Measurements from ENCODE around the gene HNRNPM.
"Not testable (repeated sequence)": the region's sequence is repeated elsewhere in the genome, so short reads cannot be mapped to it uniquely, and the experiment has no call there.

Gene HNRNPM, protein sequence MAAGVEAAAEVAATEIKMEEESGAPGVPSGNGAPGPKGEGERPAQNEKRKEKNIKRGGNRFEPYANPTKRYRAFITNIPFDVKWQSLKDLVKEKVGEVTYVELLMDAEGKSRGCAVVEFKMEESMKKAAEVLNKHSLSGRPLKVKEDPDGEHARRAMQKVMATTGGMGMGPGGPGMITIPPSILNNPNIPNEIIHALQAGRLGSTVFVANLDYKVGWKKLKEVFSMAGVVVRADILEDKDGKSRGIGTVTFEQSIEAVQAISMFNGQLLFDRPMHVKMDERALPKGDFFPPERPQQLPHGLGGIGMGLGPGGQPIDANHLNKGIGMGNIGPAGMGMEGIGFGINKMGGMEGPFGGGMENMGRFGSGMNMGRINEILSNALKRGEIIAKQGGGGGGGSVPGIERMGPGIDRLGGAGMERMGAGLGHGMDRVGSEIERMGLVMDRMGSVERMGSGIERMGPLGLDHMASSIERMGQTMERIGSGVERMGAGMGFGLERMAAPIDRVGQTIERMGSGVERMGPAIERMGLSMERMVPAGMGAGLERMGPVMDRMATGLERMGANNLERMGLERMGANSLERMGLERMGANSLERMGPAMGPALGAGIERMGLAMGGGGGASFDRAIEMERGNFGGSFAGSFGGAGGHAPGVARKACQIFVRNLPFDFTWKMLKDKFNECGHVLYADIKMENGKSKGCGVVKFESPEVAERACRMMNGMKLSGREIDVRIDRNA

DNA sequence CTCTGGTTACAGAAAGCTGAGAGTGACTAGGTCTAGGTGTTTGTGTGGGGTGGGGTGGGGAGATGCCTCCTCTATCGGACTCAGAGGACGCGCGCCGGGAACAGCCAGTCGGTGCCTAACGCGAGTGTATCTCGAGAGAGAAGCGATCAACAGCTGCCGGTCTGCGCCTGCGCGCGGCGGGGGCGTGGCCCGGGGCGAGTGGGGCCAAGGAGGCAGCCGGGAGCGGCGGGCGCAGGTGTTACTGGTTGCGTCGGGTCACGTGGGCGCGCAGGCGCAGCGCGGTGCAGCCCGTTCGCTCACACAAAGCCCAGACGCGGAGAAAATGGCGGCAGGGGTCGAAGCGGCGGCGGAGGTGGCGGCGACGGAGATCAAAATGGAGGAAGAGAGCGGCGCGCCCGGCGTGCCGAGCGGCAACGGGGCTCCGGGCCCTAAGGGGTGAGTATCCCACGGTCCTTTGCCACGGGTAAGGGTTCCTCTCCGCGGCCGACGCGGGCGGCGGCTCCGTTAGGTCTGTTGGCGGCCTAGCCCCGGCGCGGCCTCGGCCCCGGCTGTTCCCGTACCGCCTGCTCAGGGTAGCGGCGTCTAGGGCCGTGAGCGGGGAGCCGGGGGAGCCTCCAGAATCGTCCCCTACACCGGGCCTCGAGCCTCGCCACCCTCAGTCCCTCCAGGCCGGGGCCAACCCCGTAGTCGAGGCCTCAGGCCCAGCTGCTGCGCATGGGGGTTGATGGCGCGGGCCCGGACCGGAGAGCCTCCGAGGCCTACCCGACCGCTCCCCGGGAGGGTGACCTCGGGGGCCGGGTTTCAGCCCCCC is at the start of gene HNRNPM:
Gene HNRNPM (plus strand): TSS at position 299 of the 811 bp plus-strand sequence. CDS start 24 bp downstream, at position 323.
- DNase-seq: peak; percentile 100

DNA sequence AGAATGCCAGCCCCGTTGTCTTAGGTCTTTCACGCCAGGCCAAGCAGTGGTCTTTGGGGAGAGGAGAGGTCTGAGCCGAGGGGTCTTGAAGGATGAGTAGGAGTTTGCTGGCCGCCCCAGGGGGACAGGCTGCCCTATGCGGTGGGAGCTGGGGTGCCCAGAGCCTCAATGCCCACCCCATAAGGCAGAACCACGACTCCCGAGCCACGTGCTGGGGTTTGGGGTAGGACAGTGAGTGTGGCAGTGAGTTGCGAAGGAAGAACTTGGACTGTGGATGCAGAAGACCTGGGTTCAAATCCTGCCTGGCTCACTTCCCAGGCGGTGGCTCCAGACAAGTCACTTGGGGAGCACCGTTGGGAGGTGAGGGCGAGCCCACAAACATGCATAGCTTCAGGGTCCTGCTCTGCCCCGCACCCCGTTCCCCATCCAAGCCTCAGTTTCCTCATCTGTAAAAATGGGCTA is 49.1 kb upstream of the HNRNPM start:
- DNase-seq: no peak

DNA sequence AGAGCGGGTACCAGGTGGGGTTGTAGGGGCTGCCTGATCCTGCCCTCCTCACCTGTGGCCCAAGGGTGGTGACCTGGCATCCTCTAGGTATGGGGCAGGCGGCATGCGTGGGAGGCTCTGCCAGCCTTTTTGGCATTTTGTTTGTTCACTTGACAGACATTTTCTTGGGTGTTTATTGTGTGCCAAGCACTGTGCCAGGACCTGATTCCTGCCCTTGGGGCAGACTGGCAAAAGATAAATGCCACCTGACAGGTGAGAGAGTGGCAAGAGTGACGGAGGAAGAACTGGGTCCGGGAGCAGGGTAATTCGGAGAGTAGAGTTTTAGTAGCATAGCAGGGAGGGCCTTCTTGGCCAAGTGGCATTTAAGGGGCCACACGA is 48.6 kb upstream of the HNRNPM start:
- DNase-seq: no peak

DNA sequence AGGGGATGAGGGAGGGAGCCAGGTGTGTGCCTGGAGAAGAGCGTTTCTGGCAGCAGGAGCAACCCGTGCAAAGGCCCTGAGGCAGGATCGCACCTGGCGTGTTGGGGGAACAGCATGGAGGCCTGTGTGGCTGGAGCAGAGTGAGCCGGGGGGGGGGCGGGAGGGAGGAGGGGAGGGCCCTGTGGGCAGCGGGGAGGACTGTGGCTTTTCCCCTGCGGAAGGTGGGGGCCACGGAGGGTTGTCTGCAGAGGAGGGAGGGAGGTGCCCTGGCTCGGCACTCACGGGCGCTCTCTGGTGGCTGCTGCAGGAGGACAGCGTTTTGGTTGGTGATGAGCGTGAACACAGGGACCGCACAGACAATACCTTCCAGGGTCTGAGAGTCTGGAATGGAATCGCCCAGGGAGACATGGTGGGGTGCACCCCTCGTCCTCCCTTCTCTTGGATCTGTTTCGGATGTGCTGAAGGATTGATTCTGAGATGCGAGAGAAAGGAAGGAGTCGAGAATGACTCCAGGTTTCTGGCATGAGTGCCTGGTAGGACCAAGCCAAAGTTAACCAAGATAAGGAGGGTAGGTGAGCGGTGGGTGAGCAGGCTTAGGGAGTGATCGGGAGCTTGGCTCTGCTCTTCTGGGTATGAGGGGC is 48.1 kb upstream of the HNRNPM start:
- DNase-seq: peak; percentile 78

DNA sequence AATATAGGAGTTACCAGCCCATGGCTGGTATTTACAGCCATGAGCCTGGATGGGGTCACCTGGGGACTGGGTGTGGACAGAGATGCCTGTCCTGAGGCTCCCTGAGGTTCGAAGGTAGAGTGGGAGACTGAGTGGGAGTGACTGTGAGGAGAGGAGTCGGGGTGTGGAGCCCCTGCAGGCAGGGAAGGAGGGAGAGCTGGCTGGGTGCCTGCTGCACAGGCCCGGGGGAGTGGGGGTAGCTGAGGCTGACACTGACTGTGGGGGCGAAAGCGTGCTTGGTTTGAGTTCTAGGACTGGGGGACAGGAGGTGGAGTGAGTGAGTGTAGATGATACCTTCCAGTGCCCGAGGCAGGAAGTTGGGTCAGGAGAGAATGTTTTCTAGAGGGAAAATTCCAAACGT is 47.5 kb upstream of the HNRNPM start:
- no peak for DNase-seq

DNA sequence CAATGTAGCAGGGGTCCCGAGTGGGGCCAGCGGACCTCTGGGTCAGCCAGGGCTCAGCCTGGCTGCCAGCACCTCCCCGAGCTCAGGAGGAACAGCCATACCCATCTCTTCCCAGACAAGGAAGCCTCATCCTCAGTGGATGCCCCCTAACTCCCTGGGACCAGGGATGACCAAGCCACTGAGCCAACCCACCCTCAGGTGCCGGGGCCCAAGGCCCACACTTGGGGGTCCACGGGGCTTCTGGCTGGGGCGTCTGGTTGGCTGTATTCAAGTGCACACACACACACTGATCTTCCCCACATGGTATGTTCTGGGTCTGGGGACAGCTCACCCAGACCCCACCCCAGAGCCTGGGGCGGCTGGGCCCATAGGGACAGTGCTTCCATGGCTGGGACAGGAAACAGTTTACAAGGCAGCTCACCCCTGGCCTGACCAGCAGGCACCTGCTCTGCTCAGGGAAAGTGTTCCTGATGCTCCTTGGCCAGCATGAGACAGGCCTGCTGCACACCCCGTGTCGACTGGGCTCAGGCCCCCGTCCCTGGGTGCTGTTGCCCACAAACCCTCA is 46.9 kb upstream of the HNRNPM start:
- DNase-seq: no peak

DNA sequence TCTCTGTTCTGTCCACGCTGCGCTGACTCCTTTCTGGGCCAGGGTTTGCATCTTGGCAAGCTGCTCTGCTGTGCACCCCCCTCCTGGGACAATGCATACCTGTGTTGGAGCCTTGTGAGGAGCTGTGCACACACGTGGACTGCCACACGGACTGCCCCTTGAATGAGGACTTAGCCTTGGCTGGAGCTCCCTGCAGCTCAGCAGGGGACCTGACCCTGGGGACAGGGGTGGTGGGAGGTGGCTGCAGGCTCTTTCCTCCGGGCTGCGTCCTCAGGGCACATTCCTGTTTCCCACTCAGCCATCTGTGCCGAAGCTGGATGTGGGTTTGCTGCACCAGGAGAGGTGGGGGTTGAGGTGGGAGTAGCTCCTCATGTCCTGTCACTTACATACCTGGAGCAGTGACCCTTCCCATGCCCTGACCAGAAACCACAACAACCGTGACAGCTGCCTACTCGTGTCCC is 46.4 kb upstream of the HNRNPM start:
- no peak for DNase-seq

DNA sequence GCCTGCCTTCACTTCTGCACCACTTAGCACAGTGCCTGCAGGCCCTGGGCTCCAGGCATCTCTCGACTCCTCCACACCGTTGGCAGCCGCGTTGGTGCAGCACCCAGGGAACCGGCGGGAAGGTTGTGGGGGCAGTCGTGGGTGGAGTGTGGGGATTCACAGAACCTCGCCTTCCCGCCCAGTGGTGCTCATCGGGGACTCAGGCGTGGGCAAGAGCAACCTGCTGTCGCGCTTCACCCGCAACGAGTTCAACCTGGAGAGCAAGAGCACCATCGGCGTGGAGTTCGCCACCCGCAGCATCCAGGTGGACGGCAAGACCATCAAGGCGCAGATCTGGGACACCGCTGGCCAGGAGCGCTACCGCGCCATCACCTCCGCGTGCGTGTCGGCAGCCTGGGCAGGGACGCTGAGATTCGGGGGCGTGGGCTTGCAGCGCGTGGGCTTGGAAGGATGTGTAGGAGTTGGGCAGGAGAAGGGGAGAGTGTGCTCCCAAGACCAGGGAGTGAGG is 45.0 kb upstream of the HNRNPM start:
- DNase-seq: no peak

DNA sequence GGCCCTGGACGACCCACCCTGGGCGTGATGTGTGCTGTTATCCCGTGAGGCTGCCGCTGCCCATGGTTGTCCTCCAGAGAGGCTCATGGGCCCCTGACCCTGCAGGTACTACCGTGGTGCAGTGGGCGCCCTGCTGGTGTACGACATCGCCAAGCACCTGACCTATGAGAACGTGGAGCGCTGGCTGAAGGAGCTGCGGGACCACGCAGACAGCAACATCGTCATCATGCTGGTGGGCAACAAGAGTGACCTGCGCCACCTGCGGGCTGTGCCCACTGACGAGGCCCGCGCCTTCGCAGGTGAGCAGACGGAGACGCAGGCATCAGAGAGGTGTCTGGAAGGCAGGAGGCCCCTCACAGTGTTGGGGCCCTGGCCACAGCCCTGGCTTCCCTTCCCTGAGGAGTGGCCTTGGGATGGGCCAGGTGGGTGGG is 42.8 kb upstream of the HNRNPM start:
- no peak for DNase-seq

DNA sequence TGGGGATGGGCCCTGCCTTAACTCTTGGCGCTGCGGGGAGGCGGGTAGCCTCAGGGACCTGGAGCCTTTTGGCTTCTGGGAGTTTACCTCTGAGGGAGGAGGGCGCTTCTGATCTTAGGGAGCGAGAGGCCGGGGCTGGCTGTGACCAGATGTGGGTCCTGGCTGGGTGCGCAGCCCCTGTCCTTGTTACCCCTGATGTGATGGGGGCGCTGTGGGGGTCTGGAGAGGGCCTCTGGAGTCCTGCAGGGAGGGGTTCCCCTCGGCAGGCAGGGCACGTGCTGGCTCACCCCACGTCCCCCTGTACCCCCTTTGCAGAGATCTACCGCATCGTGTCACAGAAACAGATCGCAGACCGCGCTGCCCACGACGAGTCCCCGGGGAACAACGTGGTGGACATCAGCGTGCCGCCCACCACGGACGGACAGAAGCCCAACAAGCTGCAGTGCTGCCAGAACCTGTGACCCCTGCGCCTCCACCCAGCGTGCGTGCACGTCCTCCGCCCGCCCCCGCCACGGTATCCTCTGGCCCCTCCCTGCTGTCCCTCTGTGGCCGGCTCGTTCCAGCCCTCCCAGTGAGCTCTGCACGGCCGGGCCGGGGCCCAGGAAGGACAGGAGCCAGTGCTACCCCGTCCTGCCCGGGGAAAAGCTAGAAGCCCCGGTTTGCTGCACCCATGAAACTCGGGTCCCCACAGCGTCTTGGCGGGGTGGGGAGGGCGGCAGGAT is 41.5 kb upstream of the HNRNPM start:
- DNase-seq: no peak

DNA sequence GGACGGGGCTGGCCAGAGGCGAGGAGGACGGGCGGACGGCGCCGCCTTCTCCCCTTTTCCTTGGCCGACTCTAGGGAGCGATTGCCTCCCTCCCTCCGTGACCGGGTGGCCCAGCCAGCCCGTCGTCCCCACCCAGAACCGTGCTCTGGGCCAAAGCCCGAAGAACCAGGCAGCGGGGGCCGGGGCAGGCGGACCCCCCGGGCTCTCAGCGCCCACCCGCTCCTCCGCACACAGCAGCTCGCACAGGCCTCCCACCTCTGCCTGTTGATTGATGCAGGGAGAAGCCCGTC is 41.0 kb upstream of the HNRNPM start:
- no peak for DNase-seq

DNA sequence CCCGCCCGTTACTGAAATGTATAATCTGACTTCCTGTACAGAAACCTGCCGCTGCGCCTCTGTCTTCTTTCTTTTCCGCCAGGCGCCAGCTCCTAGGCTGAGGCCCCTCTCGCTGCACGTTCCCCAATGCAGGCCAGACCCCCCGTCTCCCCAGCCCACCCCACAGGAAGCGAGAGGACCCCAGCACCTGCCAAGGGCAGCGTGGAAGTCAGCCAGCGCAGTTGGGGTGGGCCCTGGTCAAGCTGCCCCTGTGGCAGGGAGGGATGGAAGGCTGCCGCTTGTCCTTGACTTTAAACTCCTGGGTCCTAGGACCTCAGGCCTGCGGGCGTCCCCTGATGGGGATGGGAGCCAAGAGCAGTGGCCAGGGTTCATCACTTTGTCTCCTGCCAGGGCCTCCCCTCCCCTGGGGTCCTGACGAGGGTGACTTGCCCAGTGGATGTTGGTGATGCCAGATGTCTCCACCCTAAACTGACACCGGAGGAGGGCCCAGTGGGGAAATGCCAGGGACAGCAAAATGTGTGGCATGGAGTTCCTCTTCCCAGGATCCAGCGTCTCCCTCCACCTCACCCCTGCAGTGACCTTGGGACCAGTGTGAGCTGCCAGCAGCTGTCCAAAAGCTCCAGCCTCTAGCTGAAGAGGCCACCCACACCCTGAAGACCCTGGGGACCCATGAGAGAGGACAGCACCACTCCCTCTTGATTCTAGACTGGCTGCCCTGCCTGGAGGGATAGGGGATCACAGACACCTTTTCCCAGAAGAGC is 40.2 kb upstream of the HNRNPM start:
- DNase-seq: no peak

DNA sequence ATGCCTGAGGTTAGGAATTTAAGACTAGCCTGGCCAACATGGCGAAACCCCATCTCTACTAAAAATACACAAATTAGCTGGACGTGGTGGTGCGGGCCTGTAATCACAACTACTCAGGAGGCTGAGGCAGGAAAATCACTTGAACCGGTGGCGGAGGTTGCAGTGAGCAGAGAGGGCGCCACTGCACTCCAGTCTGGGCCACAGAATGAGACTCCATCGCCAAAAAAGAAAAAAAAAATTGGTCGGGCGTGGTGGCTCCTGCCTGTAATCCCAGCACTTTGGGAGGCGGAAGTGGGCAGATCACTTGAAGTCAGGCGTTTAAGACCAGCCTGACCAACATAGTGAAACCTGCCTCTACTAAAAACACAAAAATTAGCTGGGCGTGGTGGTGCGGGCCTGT is 34.1 kb upstream of the HNRNPM start:
- DNase-seq: not testable (repeated sequence)

DNA sequence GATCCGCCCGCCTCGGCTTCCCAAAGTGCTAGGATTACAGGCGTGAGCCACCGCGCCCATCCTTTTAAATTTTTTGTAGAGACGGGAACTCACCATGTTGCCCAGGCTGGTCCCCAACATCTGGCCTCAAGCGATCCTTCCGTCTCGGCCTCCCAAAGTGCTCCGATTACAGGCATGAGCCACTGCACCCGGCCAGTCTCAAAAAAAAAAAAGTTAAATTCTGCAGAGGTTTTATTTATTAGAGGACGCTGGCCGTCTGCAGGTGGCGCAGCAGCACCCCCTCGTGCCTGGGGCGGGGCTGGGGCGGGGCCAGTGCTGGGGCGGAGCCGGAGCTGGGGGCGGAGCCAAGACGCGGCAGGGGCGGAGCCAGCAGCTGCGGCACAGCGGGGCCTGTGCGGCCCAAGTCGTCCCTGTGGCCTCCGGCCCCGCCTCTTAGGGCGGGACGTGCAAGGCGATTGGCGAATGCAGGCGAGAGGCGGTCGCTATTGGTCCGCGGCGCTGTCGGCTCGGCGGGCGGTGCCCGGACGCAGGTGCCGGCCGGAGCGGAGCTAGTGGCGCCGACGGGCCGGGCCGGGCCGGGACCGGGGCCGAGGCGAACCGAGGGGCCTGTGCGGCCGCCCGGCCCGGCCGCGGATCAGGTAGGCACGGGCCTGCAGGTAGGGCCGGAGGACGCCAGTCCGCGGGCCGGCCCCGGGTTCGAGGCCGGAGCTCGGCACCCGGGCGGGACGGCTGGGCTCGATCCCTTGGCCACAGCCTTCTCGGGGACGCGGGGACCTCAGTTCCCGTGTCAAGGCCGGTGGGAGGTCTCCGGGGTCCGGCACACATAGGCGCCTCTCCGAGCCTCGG is 31.8 kb upstream of the HNRNPM start, which contains the start of gene MARCHF2:
Gene MARCHF2 (plus strand): TSS at position 523 of the 846 bp plus-strand sequence. CDS start 8,536 bp downstream, outside the sequence.
- DNase-seq: peak; percentile 97

DNA sequence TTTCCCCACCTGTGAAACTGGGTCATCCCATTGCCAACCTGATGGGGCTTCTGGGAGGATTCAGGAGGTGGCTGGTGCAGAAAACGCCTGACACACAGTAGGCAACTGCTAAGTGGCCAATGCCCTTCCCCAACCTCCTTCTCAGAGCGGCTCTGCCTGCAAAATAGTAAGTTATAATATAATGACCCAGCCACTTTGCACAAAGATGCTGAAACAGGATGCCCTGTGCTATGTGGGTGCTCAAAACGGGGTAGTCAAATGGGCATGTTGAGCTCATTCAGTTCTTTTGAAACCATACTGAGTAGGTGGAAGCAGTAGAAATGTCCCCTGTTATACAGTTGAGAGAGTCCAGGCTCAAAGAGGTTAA is 31.2 kb upstream of the HNRNPM start:
- DNase-seq: no peak

DNA sequence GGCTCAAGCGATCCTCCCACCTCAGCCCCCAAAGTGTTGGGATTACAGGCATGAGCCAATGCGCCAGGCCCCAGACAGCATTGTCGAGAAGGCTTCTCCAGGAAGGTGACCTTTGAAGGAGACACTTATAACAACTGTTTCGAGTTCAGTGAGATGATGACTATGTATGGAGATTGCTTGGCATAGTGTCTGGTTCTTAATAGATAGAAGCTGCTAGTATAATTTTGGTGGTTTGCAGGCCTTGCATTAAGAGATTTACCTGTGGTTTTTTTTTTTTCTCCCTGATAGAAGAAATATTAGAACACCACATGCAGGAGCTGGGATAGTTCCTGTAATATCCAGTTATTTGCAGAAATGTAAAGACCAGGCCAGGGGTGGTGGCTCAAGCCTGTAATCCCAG is 28.0 kb upstream of the HNRNPM start:
- DNase-seq: no peak

DNA sequence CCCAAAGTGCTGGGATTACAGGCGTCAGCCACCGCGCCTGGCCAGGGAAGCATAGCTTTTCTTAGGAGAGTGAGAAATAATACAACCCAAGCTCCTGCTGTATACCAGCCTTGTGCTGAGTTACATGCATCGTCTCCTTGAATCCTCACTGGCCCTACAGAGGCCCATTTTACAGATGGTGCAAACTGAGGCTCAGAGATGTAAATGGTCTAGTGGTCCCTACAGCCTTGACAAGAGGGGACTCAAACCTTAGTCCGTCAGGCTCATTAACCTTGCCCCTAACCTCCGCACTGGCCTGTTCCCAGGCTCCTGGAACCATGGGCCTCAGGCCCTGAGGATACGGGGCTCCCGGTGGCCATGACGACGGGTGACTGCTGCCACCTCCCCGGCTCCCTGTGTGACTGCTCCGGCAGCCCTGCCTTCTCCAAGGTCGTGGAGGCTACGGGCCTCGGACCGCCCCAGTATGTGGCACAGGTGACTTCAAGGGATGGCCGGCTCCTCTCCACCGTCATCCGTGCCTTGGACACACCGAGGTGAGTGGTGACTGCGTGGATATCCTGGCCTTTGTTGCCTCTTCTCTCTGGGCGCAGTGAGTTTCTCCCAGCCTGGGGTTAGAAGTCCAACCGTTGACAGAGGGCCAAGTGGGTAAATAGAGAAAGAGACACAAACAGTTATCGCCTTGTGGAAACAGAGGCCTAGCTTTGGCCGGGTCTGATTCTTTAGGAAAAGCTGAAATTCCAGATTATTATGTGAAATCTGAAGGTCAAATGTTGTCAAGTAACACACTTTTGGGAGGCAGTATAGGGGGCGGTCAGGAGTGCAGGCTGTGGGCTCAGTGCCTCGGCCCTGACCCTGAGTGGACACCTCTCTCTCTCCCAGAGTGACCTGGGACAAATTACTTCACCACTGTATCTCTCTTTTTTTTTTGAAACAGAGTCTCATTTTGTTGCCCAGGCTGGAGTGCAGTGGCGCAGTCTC is 23.0 kb upstream of the HNRNPM start:
- no peak for DNase-seq

DNA sequence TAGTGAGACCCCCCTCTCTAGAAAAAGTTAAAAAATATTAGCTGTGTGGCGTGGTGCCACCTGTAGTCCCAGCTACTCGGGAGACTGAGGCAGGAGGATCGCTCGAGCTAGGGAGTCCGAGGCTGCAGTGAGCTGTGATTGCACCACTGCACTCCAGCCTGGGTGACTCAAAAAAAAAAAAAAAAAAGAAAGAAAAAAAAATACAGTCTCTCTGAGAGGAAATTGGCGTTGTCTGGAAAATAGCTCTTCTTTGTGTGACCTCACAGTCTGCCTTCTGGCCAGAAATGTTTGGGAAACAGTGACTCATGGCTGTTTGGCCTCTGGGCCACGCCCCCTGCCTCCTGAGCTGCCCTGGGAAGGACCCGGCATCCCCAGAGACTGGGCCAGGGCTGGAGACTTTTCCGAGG is 21.0 kb upstream of the HNRNPM start:
- DNase-seq: no peak

DNA sequence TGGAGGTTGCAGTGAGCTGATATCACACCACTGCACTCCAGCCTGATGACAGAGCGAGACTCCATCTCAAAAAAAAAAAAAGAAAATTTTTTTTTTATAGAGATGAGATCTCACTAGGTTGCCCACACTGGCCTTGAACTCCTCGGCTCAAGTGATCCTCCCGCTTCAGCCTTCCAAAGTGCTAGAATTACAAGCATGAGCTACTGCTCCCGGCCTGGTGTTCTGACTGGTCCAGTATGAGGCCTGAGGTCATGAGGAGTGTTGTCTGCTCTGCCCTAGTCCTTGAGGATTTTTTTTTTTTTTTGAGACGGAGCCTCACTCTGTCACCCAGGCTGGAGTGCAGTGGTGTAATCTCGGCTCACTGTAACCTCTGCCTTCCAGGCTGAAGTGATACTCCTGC is 19.4 kb upstream of the HNRNPM start:
- DNase-seq: not testable (repeated sequence)

Measured in activated naive CD4-positive, alpha-beta T cell treated with Interleukin-2 at 50 U/mL for 16 hours (primary cell).